NCI-H2196 treated with DMSO at 0.1 percent for 48 hours (cell line): ENCODE measurements around the gene VARS1.

Experiments
- DNase-seq: peaks from one replicate; lab custom pipeline; 2025; ENCODE audit not compliant: unreplicated experiment; lab: John Stamatoyannopoulos, UW

Gene VARS1

GRCh38 chr6:31749301-31750036 is 46.1 kb downstream of the VARS1 start:
- DNase-seq: no peak
